HEK293T (cell line): ENCODE measurements around the gene ATP11C.

Experiments
- ARNT ChIP-seq: fragments of 450-650 bp; IDR thresholded peaks from 2 replicates; pipeline ENCODE4 v1.6.1; 2017; ENCODE audit warnings: mild to moderate bottlenecking
- BHLHE40 ChIP-seq: fragments of 450-650 bp; IDR thresholded peaks from 2 replicates; pipeline ENCODE4 v1.6.1; 2016; ENCODE audit warnings: mild to moderate bottlenecking, moderate library complexity, borderline replicate concordance
- ELF4 ChIP-seq: fragments of 450-650 bp; IDR thresholded peaks from 2 replicates; pipeline ENCODE4 v1.6.1; 2017; ENCODE audit warnings: antibody characterized with exemption
- FOXM1 ChIP-seq: fragments of 450-650 bp; IDR thresholded peaks from 2 replicates; pipeline ENCODE4 v1.6.1; 2017; ENCODE audit warnings: mild to moderate bottlenecking, borderline replicate concordance
- LEF1 ChIP-seq: fragments of 450-650 bp; IDR thresholded peaks from 2 replicates; pipeline ENCODE4 v1.6.1; 2017; ENCODE audit warnings: mild to moderate bottlenecking, borderline replicate concordance
- NFRKB ChIP-seq: fragments of 450-650 bp; IDR thresholded peaks from 2 replicates; pipeline ENCODE4 v1.6.1; 2016; ENCODE audit warnings: mild to moderate bottlenecking, moderate library complexity
- PKNOX1 ChIP-seq: fragments of 450-650 bp; IDR thresholded peaks from 2 replicates; pipeline ENCODE4 v1.6.1; 2016
- SP1 ChIP-seq: fragments of 450-650 bp; IDR thresholded peaks from 2 replicates; pipeline ENCODE4 v1.6.1; 2017
- SUZ12 ChIP-seq: fragments of 450-650 bp; IDR thresholded peaks from 2 replicates; pipeline ENCODE4 v1.6.1; 2016; ENCODE audit warnings: mild to moderate bottlenecking
- TARDBP ChIP-seq: fragments of 450-650 bp; IDR thresholded peaks from 2 replicates; pipeline ENCODE4 v1.6.1; 2016

GRCh38 chrX:139933904-139934303, 1.1 kb upstream of the ATP11C start:
- no peak for TF ChIP-seq SUZ12
- no peak for TF ChIP-seq ARNT
- no peak for TF ChIP-seq NFRKB
- TF ChIP-seq ELF4, result no peak
- no peak for TF ChIP-seq TARDBP
- no peak for TF ChIP-seq SP1
- no peak for TF ChIP-seq PKNOX1
- TF ChIP-seq BHLHE40, result no peak
- TF ChIP-seq FOXM1, result no peak
- TF ChIP-seq LEF1, result no peak
